Peyer's patch (tissue), 4 donors: ENCODE measurements around the gene ZNF362. TPM values are rescaled to one million over a fixed set of nuclear protein-coding genes. Genes with fewer than 3 reads are reported as not detected.
"Not testable (repeated sequence)": the region's sequence is repeated elsewhere in the genome, so short reads cannot be mapped to it uniquely, and the experiment has no call there.

ENCODE experiments used
- DNase-seq, 3 donors: peaks; one replicate each; pipeline ENCODE4 v3.0.0-alpha.2; 2017 to 2019
- H3K27ac ChIP-seq, 4 donors: fragments of 200-600 bp; sonication (generic); one replicate each; pipeline ENCODE4 v1.5.1; 2016 to 2019
- H3K27me3 ChIP-seq, 2 donors: fragments of 200-600 bp; sonication (generic); one replicate each; pipeline ENCODE4 v1.5.1; 2019
- H3K36me3 ChIP-seq, 3 donors: fragments of 200-600 bp; sonication (generic); one replicate each; pipeline ENCODE4 v1.5.1; 2016 to 2019
- H3K4me1 ChIP-seq, 4 donors: fragments of 200-600 bp; sonication (generic); one replicate each; pipeline ENCODE4 v1.5.1; 2016 to 2019
- H3K4me3 ChIP-seq, 4 donors: fragments of 200-600 bp; sonication (generic); 1 replicate in 3 of 4; 2 replicates in 1 of 4; pipeline ENCODE4 v1.5.1; 2016 to 2019; ENCODE audit warnings: mild to moderate bottlenecking in 1 of 4
- H3K9me3 ChIP-seq, 4 donors: fragments of 200-600 bp; sonication (generic); one replicate each; pipeline ENCODE4 v1.5.1; 2016 to 2019; ENCODE audit warnings: mild to moderate bottlenecking in 1 of 4
- CTCF ChIP-seq, 6 experiments: fragments of 450-650 bp in 4 of 6; fragments of 200-600 bp in 2 of 6; sonication (generic) in 1 of 6; IDR thresholded peaks; one replicate each; pipeline ENCODE4 v1.5.1; 2017 to 2019; ENCODE audit warnings: antibody characterized with exemption in 6 of 6, mild to moderate bottlenecking in 3 of 6, moderate library complexity in 1 of 6
- POLR2A ChIP-seq, 2 donors: fragments of 450-650 bp; IDR thresholded peaks; one replicate each; pipeline ENCODE4 v1.5.1; 2017; ENCODE audit warnings: antibody characterized with exemption in 2 of 2, mild to moderate bottlenecking in 2 of 2, moderate library complexity in 2 of 2
- total RNA-seq, 4 donors: library from RNA; depleted of rRNA; stranded (reverse); fragments of >200 nt; gene quantifications; one replicate each; pipeline ENCODE4 v1.1.0, GENCODE V29; 2016

ZNF362 gene
- total RNA-seq, 4 donors from 2014 or later, result 5.9 to 28.9 (median 8.8) TPM

GRCh38 chr1:33232716-33233115 is 23.6 kb upstream of the ZNF362 start:
- H3K27ac ChIP-seq, result no peak overlapping the region
- no peaks in the 10 kb centered on the region for H3K4me1 ChIP-seq
- H3K36me3 ChIP-seq, result no peaks in the 10 kb centered on the region
- no peaks in the 10 kb centered on the region for H3K9me3 ChIP-seq
- H3K27me3 ChIP-seq, result no peaks in the 10 kb centered on the region
- no peak for DNase-seq
- H3K4me3 ChIP-seq, result no peak overlapping the region
- TF ChIP-seq POLR2A (IDR thresholded peaks at IDR 0.05) (no peak), CTCF (IDR thresholded peaks at IDR 0.05) (no peak)

DNA sequence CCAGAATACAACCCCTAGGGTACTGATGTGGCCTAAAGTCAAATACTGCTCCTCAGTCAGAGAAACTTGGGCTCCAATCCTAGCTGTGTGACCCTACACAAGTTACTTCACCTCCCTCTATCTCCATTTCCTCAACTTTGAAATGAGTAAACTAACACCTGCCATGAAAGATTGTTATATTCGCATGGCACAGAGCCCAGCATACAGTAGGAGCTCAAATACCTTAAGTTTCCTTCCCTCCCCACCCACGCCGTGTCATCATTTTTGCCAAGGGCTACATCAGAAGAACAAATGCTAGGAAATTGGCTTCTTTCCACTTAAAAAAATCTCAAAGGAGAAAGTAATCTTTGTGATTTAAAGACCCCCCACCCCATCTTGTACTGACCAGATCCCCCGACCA is 22.2 kb upstream of the ZNF362 start:
- no peak for DNase-seq
- Histone ChIP-seq H3K27me3 (no peaks in the 10 kb centered on the region), H3K9me3 (no peaks in the 10 kb centered on the region), H3K4me3 (no peak overlapping the region), H3K4me1 (no peaks in the 10 kb centered on the region), H3K27ac (no peak overlapping the region), H3K36me3 (no peaks in the 10 kb centered on the region)
- TF ChIP-seq POLR2A (IDR thresholded peaks at IDR 0.05), result no peak
- TF ChIP-seq CTCF (IDR thresholded peaks at IDR 0.05), result no peak

- Histone ChIP-seq H3K36me3 (no peaks in the 10 kb centered on the region), H3K9me3 (no peaks in the 10 kb centered on the region), H3K27ac (no peak overlapping the region), H3K4me3 (no peak overlapping the region), H3K4me1 (no peaks in the 10 kb centered on the region), H3K27me3 (no peaks in the 10 kb centered on the region)
- TF ChIP-seq CTCF (IDR thresholded peaks at IDR 0.05), result no peak
- no peak for TF ChIP-seq POLR2A (IDR thresholded peaks at IDR 0.05)
- DNase-seq, result no peak
These were observed 21.7 kb upstream of the ZNF362 start for GRCh38 chr1:33234588-33234990.

- no peak for TF ChIP-seq CTCF (IDR thresholded peaks at IDR 0.05)
- no peak for TF ChIP-seq POLR2A (IDR thresholded peaks at IDR 0.05)
- H3K4me3 ChIP-seq, result no peak overlapping the region
- no peaks in the 10 kb centered on the region for H3K4me1 ChIP-seq
- H3K27me3 ChIP-seq, result no peaks in the 10 kb centered on the region
- DNase-seq, result no peak
- no peaks in the 10 kb centered on the region for H3K36me3 ChIP-seq
- H3K27ac ChIP-seq, result no peak overlapping the region
- H3K9me3 ChIP-seq, result no peaks in the 10 kb centered on the region
These were observed 20.8 kb upstream of the ZNF362 start for GRCh38 chr1:33235521-33235920.

GRCh38 chr1:33236498-33236897 is 19.8 kb upstream of the ZNF362 start:
- Histone ChIP-seq H3K4me1 (no peaks in the 10 kb centered on the region), H3K27ac (no peak overlapping the region), H3K27me3 (no peaks in the 10 kb centered on the region), H3K4me3 (no peak overlapping the region), H3K9me3 (no peaks in the 10 kb centered on the region), H3K36me3 (no peaks in the 10 kb centered on the region)
- DNase-seq, result no peak
- TF ChIP-seq CTCF (IDR thresholded peaks at IDR 0.05) (no peak), POLR2A (IDR thresholded peaks at IDR 0.05) (no peak)

DNA sequence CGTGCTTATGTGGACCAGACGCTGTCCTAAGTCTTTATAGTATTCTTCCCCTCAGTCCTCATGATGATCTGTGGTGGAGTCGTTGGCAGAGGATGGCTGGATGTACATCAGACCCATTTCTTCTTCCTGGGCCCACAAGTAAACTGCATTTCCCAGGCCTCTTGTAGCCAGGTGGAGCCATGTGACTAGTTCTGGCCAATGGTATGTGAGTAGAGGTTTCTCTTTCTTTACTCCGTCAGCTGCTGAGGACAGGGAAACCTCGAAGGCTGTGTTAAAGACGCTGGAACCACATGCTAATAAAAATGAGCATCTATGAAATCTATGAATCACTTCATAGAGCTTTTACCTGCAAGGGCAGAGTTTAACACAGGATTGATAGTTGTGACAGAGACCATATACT is 18.7 kb upstream of the ZNF362 start:
- H3K36me3 ChIP-seq, result no peaks in the 10 kb centered on the region
- no peak for DNase-seq
- H3K9me3 ChIP-seq, result no peaks in the 10 kb centered on the region
- no peaks in the 10 kb centered on the region for H3K4me1 ChIP-seq
- no peaks in the 10 kb centered on the region for H3K27me3 ChIP-seq
- H3K27ac ChIP-seq, result no peak overlapping the region
- TF ChIP-seq CTCF (IDR thresholded peaks at IDR 0.05), result no peak
- TF ChIP-seq POLR2A (IDR thresholded peaks at IDR 0.05), result no peak
- H3K4me3 ChIP-seq, result no peak overlapping the region

- not testable (repeated sequence) for H3K4me1 ChIP-seq, H3K9me3 ChIP-seq, H3K27ac ChIP-seq, H3K36me3 ChIP-seq, H3K4me3 ChIP-seq, DNase-seq, H3K27me3 ChIP-seq
These were observed 18.0 kb upstream of the ZNF362 start for GRCh38 chr1:33238194-33238724.

DNA sequence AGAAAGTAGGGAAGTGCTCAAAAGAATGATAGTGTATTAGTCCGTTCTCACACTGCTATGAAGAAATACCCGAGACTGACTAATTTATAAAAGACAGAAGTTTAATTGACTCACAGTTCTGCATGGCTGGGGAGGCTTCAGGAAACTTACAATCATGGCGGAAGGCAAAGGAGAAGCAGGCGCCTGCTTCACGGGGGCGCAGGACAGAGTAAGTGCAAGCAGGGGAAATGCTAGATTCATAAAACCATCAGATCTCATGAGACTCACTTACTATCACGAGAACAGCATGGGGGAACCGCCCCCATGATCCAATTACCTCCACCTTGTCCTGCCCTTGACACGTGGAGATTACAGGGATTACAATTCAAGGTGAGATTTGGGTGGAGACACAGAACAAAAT is 16.9 kb upstream of the ZNF362 start:
- H3K27me3 ChIP-seq, H3K27ac ChIP-seq, H3K9me3 ChIP-seq, H3K4me1 ChIP-seq, DNase-seq, H3K36me3 ChIP-seq, H3K4me3 ChIP-seq: not testable (repeated sequence)
